H9 (cell line): Measurements from ENCODE around the gene SH3PXD2B. TPM values are rescaled to one million over a fixed set of nuclear protein-coding genes. Genes with fewer than 3 reads are reported as not detected.

Experiments used
- DNase-seq: peaks from one replicate; pipeline ENCODE4 v3.0.0-alpha.2; 2017
- H2AFZ ChIP-seq: one replicate; pipeline ENCODE4 v1.6.1; 2013; ENCODE audit warnings: mild to moderate bottlenecking, low read length, control low read depth, moderate library complexity
- H2AK5ac ChIP-seq: 2 replicates; pipeline ENCODE4 v1.6.1; 2013; ENCODE audit warnings: low read length, control low read depth, mixed read lengths; ENCODE audit not compliant: insufficient read length
- H2BK120ac ChIP-seq: one replicate; pipeline ENCODE4 v1.6.1; 2013; ENCODE audit warnings: low read depth, mild to moderate bottlenecking, low read length, control low read depth, inconsistent platforms; ENCODE audit not compliant: poor library complexity, severe bottlenecking
- H2BK12ac ChIP-seq: 2 replicates; pipeline ENCODE4 v1.6.1; 2013; ENCODE audit warnings: low read length, control low read depth, mixed read lengths, low read depth; ENCODE audit not compliant: insufficient read length
- H2BK15ac ChIP-seq: 2 replicates; pipeline ENCODE4 v1.6.1; 2013; ENCODE audit warnings: low read depth, low read length, control low read depth
- H2BK20ac ChIP-seq: one replicate; pipeline ENCODE4 v1.6.1; 2013; ENCODE audit warnings: low read depth, mild to moderate bottlenecking, low read length, control low read depth, inconsistent platforms; ENCODE audit not compliant: poor library complexity, severe bottlenecking
- H2BK5ac ChIP-seq: 2 replicates; pipeline ENCODE4 v1.6.1; 2013; ENCODE audit warnings: low read length, control low read depth, mixed read lengths; ENCODE audit not compliant: insufficient read length
- H3K14ac ChIP-seq: 2 replicates; pipeline ENCODE4 v1.6.1; 2013; ENCODE audit warnings: low read length, control low read depth; ENCODE audit not compliant: insufficient read depth
- H3K18ac ChIP-seq: 2 replicates; pipeline ENCODE4 v1.6.1; 2013; ENCODE audit warnings: low read depth, mild to moderate bottlenecking, mixed read lengths, low read length, control low read depth; ENCODE audit not compliant: insufficient read length
- H3K23ac ChIP-seq: 2 replicates; pipeline ENCODE4 v1.6.1; 2013; ENCODE audit warnings: low read length, control low read depth, mixed read lengths, low read depth; ENCODE audit not compliant: insufficient read length
- H3K23me2 ChIP-seq: 2 replicates; pipeline ENCODE4 v1.6.1; 2013; ENCODE audit warnings: low read depth, mild to moderate bottlenecking, mixed read lengths, low read length, control low read depth; ENCODE audit not compliant: insufficient read length, poor library complexity, severe bottlenecking
- H3K27ac ChIP-seq: 2 replicates; pipeline ENCODE4 v1.5.1; 2013; ENCODE audit warnings: low read length, control low read depth, mixed read lengths, low read depth; ENCODE audit not compliant: insufficient read length
- H3K27me3 ChIP-seq: 2 replicates; pipeline ENCODE4 v1.6.1; 2013; ENCODE audit warnings: low read length, control low read depth, inconsistent platforms; ENCODE audit not compliant: insufficient read depth
- H3K4ac ChIP-seq: 2 replicates; pipeline ENCODE4 v1.6.1; 2013; ENCODE audit warnings: low read depth, mild to moderate bottlenecking, control low read depth, inconsistent platforms, low read length, moderate library complexity
- H3K4me1 ChIP-seq: 2 replicates; pipeline ENCODE4 v1.6.1; 2013; ENCODE audit warnings: low read length, control low read depth, inconsistent platforms; ENCODE audit not compliant: insufficient read depth
- H3K4me2 ChIP-seq: 2 replicates; pipeline ENCODE4 v1.6.1; 2013; ENCODE audit warnings: low read length, control low read depth, mixed read lengths; ENCODE audit not compliant: insufficient read length, insufficient read depth
- H3K56ac ChIP-seq: 2 replicates; pipeline ENCODE4 v1.6.1; 2013; ENCODE audit warnings: low read depth, mild to moderate bottlenecking, mixed read lengths, low read length, control low read depth; ENCODE audit not compliant: insufficient read length
- H3K79me1 ChIP-seq: 2 replicates; pipeline ENCODE4 v1.6.1; 2013; ENCODE audit warnings: low read depth, mild to moderate bottlenecking, moderate library complexity, low read length, control low read depth, inconsistent platforms; ENCODE audit not compliant: insufficient read depth, poor library complexity, severe bottlenecking
- H3K79me2 ChIP-seq: 2 replicates; pipeline ENCODE4 v1.6.1; 2013; ENCODE audit warnings: low read length, control low read depth, inconsistent platforms; ENCODE audit not compliant: insufficient read depth
- H3K9ac ChIP-seq: 2 replicates; pipeline ENCODE4 v1.6.1; 2013; ENCODE audit warnings: low read length, control low read depth, mixed read lengths; ENCODE audit not compliant: insufficient read length; ENCODE audit errors: extremely low read depth
- H3K9me3 ChIP-seq: one replicate; pipeline ENCODE4 v1.6.1; 2013; ENCODE audit warnings: low read depth, low read length, inconsistent platforms; ENCODE audit not compliant: control insufficient read depth
- H3T11ph ChIP-seq: one replicate; pipeline ENCODE4 v1.6.1; 2013; ENCODE audit warnings: mild to moderate bottlenecking, low read length, control low read depth, inconsistent platforms
- H4K20me1 ChIP-seq: one replicate; pipeline ENCODE4 v1.6.1; 2013; ENCODE audit not compliant: control insufficient read depth, insufficient read length, insufficient read depth
- H4K5ac ChIP-seq: 2 replicates; pipeline ENCODE4 v1.6.1; 2013; ENCODE audit warnings: low read depth, mild to moderate bottlenecking, mixed read lengths, low read length, control low read depth; ENCODE audit not compliant: insufficient read length
- H4K8ac ChIP-seq: replicated peaks from 2 replicates; pipeline ENCODE4 v1.6.1; 2013; ENCODE audit warnings: low read length, control low read depth, mixed read lengths, low read depth; ENCODE audit not compliant: insufficient read length
- H4K91ac ChIP-seq: 2 replicates; pipeline ENCODE4 v1.6.1; 2013; ENCODE audit warnings: low read depth, mild to moderate bottlenecking, moderate library complexity, mixed read lengths, low read length, control low read depth; ENCODE audit not compliant: insufficient read length
- H3K27ac Mint-ChIP-seq, 3 experiments: 2 replicates in 2 of 3; 3 replicates in 1 of 3; pipeline ENCODE4 v1.8.0; 2020 to 2021; ENCODE audit warnings: mixed read lengths in 3 of 3, mild to moderate bottlenecking in 1 of 3, moderate library complexity in 1 of 3
- H3K27me3 Mint-ChIP-seq: 2 replicates; pipeline ENCODE4 v1.8.0; 2021; ENCODE audit warnings: low read depth, mild to moderate bottlenecking, moderate library complexity, mixed read lengths
- H3K36me3 Mint-ChIP-seq, 3 experiments: 2 replicates in 2 of 3; 3 replicates in 1 of 3; pipeline ENCODE4 v1.8.0; 2020 to 2021; ENCODE audit warnings: low read depth in 3 of 3, mixed read lengths in 3 of 3; ENCODE audit not compliant: insufficient read depth in 1 of 3
- H3K4me1 Mint-ChIP-seq, 2 experiments: 2 replicates each; pipeline ENCODE4 v1.8.0; 2020; ENCODE audit warnings: mixed read lengths in 2 of 2
- H3K4me3 Mint-ChIP-seq, 2 experiments: 2 replicates in 1 of 2; 3 replicates in 1 of 2; pipeline ENCODE4 v1.8.0; 2020 to 2021; ENCODE audit warnings: mild to moderate bottlenecking in 2 of 2, mixed read lengths in 2 of 2, moderate library complexity in 1 of 2
- H3K9me3 Mint-ChIP-seq, 2 experiments: 2 replicates in 1 of 2; 3 replicates in 1 of 2; pipeline ENCODE4 v1.8.0; 2020; ENCODE audit warnings: mild to moderate bottlenecking in 2 of 2, mixed read lengths in 2 of 2, moderate library complexity in 1 of 2
- WGBS: extraction: QIAGEN DNeasy Blood & Tissue Kit; methylation state at CpG from one replicate; pipeline ENCODE4 v1.1.7; 2013; ENCODE audit warnings: missing lambda C conversion rate, low lambda C conversion rate, mixed read lengths; ENCODE audit not compliant: insufficient read length; ENCODE audit errors: extremely low coverage; 5-methylcytosine and 5-hydroxymethylcytosine counted together
- total RNA-seq: library from RNA; stranded (reverse); gene quantifications from 2 replicates; pipeline ENCODE4 v1.2.1, GENCODE V29; 2021
- TF ChIP-seq, protein P1 (sequence below): fragments of 200-600 bp; sonication (generic); conservative IDR thresholded peaks from 3 replicates; pipeline ENCODE4 v1.8.0; 2021; ENCODE audit warnings: antibody characterized with exemption, mild to moderate bottlenecking

The SH3PXD2B gene
- total RNA-seq, 1 experiment from 2014 or later, result 49.0 TPM

DNA sequence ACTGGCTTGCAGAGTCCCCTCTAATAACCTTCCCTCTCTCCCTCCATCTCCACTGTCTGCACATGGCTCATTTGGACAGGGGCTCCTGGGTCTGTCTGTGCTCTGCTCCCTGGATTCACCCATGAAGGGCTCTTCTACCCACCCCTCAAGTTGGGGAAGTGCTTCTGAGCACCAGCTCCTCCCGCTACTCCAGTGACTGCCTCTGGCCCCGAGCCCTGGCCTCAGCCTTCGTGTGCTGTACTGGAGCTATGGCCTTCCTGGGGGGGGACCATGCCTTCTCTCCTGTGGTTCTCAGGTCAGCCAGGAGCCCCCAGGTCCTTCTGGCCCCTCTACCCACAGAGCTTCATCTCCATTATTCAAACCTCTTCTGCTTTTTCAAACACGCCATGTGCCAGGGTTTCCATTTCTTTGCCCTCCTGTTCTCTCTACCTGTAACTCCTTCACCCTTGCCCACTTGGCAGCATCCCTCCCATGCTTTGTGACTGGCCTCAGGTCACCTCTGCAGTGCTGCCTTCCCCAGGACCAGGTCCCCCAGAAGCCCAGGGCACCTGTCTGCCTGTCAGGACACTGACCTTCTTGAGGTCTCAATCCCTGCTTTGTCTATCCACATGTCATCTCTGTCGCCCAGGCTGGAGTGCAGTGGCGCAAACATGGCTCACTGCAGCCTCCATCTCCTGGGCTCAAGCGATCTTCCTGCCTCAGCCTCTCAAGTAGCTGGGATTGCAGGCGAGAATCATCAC, 9.5 kb downstream of the SH3PXD2B start:
- no peak overlapping the region for H3K18ac ChIP-seq
- no peak overlapping the region for H3K9ac ChIP-seq
- no peak overlapping the region for H2BK15ac ChIP-seq
- H3K4me1 Mint-ChIP-seq, result peaks cover 25 to 36% of the 10 kb centered on the region in 2 experiments
- no peak overlapping the region for H4K91ac ChIP-seq
- no peak overlapping the region for H3K4ac ChIP-seq
- no peak overlapping the region for H2AFZ ChIP-seq
- H3K27me3 ChIP-seq, result no peaks in the 10 kb centered on the region
- no peak overlapping the region for H3K27ac ChIP-seq
- no peak overlapping the region for H2BK5ac ChIP-seq
- H3K23me2 ChIP-seq, result no peaks in the 10 kb centered on the region
- H3K56ac ChIP-seq, result no peak overlapping the region
- DNase-seq, result no peak
- peaks cover 8% of the 10 kb centered on the region for H3K79me1 ChIP-seq
- no peak overlapping the region for H2BK20ac ChIP-seq
- H2BK120ac ChIP-seq, result no peak overlapping the region
- WGBS, result no CpG with 5 or more reads among the region's 8 CpGs
- TF ChIP-seq, protein P1, sequence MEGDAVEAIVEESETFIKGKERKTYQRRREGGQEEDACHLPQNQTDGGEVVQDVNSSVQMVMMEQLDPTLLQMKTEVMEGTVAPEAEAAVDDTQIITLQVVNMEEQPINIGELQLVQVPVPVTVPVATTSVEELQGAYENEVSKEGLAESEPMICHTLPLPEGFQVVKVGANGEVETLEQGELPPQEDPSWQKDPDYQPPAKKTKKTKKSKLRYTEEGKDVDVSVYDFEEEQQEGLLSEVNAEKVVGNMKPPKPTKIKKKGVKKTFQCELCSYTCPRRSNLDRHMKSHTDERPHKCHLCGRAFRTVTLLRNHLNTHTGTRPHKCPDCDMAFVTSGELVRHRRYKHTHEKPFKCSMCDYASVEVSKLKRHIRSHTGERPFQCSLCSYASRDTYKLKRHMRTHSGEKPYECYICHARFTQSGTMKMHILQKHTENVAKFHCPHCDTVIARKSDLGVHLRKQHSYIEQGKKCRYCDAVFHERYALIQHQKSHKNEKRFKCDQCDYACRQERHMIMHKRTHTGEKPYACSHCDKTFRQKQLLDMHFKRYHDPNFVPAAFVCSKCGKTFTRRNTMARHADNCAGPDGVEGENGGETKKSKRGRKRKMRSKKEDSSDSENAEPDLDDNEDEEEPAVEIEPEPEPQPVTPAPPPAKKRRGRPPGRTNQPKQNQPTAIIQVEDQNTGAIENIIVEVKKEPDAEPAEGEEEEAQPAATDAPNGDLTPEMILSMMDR, result no peak
- H2BK12ac ChIP-seq, result no peak overlapping the region
- no peak overlapping the region for H3K4me3 Mint-ChIP-seq
- no peak overlapping the region for H4K5ac ChIP-seq
- H2AK5ac ChIP-seq, result no peak overlapping the region
- no peak overlapping the region for H4K8ac ChIP-seq
- H3K79me2 ChIP-seq, result peaks cover 15% of the 10 kb centered on the region; the same call in 1 of the 2 replicates
- no peak overlapping the region; the same call in 1 of the 2 replicates for H3K14ac ChIP-seq
- H3K9me3 Mint-ChIP-seq, result no peaks in the 10 kb centered on the region
- H3K4me1 ChIP-seq, result 0 out of 2 replicates have a peak, but pooled peaks cover 2% of the 10 kb centered on the region
- peak overlapping the region in 2 of 3 experiments; percentile 50 to 88; a peak in 3 of 7 replicates for H3K27ac Mint-ChIP-seq
- peaks cover 0 to 13% (median 0%) of the 10 kb centered on the region in 3 experiments; a peak in 3 of 7 replicates for H3K36me3 Mint-ChIP-seq
- no peaks in the 10 kb centered on the region; the same call in 1 of the 2 replicates for H3K27me3 Mint-ChIP-seq
- H3T11ph ChIP-seq, result no peak overlapping the region
- H3K9me3 ChIP-seq, result no peaks in the 10 kb centered on the region
- no peak overlapping the region for H3K23ac ChIP-seq
- no peak overlapping the region for H3K4me2 ChIP-seq
- H4K20me1 ChIP-seq, result no peaks in the 10 kb centered on the region
